Measurements from ENCODE around the gene OR4D10. TPM values are rescaled to one million over a fixed set of nuclear protein-coding genes. Genes with fewer than 3 reads are reported as not detected.
"Not testable (repeated sequence)": the region's sequence is repeated elsewhere in the genome, so short reads cannot be mapped to it uniquely, and the experiment has no call there.

Gene OR4D10
- total RNA-seq, 2 donors from 2014 or later, result not detected

DNA sequence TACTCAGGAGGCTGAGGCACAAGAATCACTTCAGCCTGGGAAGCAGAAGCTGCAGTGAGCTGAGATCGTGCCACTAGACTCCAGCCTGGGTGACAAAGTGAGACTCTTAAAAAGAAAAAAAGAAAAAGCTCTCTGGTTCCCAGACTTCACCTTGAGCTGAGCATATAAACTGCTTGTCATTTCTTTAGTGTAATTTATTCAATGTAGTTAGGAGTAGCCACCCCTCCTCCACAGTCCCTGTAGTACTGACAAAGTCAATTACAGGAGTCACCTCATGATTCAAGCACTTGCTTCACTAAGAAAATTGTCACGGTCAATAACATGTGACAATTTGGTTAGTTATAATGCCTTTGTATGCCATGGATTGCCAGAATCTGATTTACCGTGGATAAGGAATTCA lies 7.2 kb downstream of the OR4D10 start:
- H3K4me1 ChIP-seq, result no peaks in the 10 kb centered on the region
- no peaks in the 10 kb centered on the region for H3K36me3 ChIP-seq (replicated peaks in 1 of 2; ENCODE audit: insufficient read depth in 1 of 2, low read depth in 2 of 2)
- no peak for DNase-seq
- H3K27me3 ChIP-seq, result no peaks in the 10 kb centered on the region
- H3K27ac ChIP-seq, result no peak overlapping the region
- no peak overlapping the region for H3K4me3 ChIP-seq
- TF ChIP-seq, protein P1, sequence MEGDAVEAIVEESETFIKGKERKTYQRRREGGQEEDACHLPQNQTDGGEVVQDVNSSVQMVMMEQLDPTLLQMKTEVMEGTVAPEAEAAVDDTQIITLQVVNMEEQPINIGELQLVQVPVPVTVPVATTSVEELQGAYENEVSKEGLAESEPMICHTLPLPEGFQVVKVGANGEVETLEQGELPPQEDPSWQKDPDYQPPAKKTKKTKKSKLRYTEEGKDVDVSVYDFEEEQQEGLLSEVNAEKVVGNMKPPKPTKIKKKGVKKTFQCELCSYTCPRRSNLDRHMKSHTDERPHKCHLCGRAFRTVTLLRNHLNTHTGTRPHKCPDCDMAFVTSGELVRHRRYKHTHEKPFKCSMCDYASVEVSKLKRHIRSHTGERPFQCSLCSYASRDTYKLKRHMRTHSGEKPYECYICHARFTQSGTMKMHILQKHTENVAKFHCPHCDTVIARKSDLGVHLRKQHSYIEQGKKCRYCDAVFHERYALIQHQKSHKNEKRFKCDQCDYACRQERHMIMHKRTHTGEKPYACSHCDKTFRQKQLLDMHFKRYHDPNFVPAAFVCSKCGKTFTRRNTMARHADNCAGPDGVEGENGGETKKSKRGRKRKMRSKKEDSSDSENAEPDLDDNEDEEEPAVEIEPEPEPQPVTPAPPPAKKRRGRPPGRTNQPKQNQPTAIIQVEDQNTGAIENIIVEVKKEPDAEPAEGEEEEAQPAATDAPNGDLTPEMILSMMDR (IDR thresholded peaks at IDR 0.05), result no peak
- TF ChIP-seq POLR2A (IDR thresholded peaks at IDR 0.05), result no peak
- 66 to 74% methylated on average over 3 of the region's 3 CpGs for WGBS, 2 donors
- no peaks in the 10 kb centered on the region for H3K9me3 ChIP-seq
- intact Hi-C loops (cut with DNase I), result no loop called here
- ATAC-seq, result no peak

DNA sequence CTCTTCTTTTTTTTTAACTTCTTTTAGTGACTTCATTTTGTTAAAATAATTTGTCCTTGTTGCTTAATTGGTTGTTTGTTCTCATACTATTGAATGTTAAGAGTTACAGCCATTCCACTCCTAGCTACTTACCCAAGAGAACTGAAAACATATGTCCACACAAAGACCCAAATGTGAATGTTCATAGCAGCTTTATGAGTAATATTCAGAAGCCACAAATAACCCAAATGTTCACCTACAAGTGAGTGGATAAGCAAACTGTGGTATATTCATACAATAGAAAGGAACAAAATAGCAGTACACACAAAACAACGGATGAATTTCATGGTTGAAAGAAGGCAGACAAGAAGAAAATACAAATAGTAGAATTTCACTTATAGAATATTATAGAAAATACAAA lies 28.8 kb downstream of the OR4D10 start:
- no peak for DNase-seq
- no peak for TF ChIP-seq POLR2A (IDR thresholded peaks at IDR 0.05)
- TF ChIP-seq, protein P1 (IDR thresholded peaks at IDR 0.05), result no peak
- no peaks in the 10 kb centered on the region for H3K27me3 ChIP-seq
- no peaks in the 10 kb centered on the region for H3K9me3 ChIP-seq
- no peak for ATAC-seq
- H3K36me3 ChIP-seq (replicated peaks in 1 of 2; ENCODE audit: insufficient read depth in 1 of 2, low read depth in 2 of 2), result no peaks in the 10 kb centered on the region
- H3K4me3 ChIP-seq, result no peak overlapping the region
- intact Hi-C loops (cut with DNase I), result no loop called here
- no peak overlapping the region for H3K27ac ChIP-seq
- 25 to 73% methylated on average over 1 of the region's 1 CpG for WGBS, 2 donors
- no peaks in the 10 kb centered on the region for H3K4me1 ChIP-seq

DNA sequence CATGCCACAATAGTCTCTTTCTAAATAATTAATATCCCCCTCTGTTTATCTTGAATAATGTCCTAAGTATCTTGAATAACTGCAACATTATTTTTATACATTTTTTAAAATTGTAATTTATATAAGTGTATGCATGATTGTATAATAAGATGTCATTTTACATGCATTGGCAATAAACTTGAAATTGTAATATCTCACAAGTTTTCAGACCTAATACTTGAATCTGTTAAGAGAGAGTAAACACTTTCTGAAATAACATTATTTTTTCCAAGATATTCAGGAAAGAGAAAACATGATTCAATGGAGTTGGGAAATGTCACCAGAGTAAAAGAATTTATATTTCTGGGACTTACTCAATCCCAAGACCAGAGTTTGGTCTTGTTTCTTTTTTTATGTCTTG lies 30.2 kb downstream of the OR4D10 start, which contains the start of gene OR4D11:
Gene OR4D11 (plus strand): TSS at position 301 of the 400 bp plus-strand sequence. CDS start 0 bp downstream, at position 301.
- no peaks in the 10 kb centered on the region for H3K4me1 ChIP-seq
- DNase-seq, result no peak
- no peaks in the 10 kb centered on the region for H3K36me3 ChIP-seq (replicated peaks in 1 of 2; ENCODE audit: insufficient read depth in 1 of 2, low read depth in 2 of 2)
- intact Hi-C loops (cut with DNase I), result no loop called here
- no peak within 1 kb of the TSS for H3K27ac ChIP-seq
- no peak for TF ChIP-seq POLR2A (IDR thresholded peaks at IDR 0.05)
- TF ChIP-seq, protein P1 (IDR thresholded peaks at IDR 0.05), result no peak
- no peaks in the 10 kb centered on the region for H3K9me3 ChIP-seq
- ATAC-seq, result no peak
- H3K27me3 ChIP-seq, result no peaks in the 10 kb centered on the region
- no peak within 1 kb of the TSS for H3K4me3 ChIP-seq

DNA sequence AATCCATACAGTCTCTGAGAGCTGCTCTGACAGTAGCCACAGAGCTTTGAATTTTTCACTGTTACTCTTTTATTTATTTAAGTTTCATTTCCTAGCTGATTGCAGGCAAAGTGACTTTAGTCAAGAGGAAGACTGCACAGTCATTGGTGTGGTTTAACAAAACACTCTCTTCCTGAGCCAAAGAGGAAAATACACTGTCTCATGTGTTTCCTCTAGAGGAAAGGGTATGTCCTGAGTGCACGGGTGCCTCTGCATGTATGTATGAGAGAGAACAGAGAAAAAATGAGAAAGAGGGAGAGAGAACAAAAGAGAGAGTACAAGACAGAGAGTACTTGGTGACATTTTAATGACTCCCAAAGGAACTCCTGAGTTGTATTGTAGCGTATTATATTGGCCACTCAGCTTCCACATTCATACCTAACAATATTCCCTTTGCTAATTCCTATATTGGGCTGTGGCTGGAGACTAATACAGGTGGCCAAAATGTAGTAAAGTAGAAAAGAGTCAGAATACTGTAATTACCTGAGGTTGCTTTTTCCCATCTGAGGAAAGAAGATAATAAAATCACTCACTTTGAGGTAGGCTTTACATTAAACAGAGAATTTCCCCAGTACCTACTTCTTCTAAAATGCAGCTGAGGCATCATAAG lies 38.0 kb downstream of the OR4D10 start, which contains the start of gene OR4D9:
Gene OR4D9 (plus strand): TSS at position 599 of the 649 bp plus-strand sequence. CDS start 3,374 bp downstream, outside the sequence.
- no peak within 1 kb of the TSS for H3K27ac ChIP-seq
- H3K4me1 ChIP-seq, result no peaks in the 10 kb centered on the region
- H3K27me3 ChIP-seq, result no peaks in the 10 kb centered on the region
- H3K4me3 ChIP-seq, result no peak within 1 kb of the TSS
- WGBS, 2 donors, result 32 to 40% methylated on average over 2 of the region's 2 CpGs
- intact Hi-C loops (cut with DNase I), result no loop called here
- no peaks in the 10 kb centered on the region for H3K9me3 ChIP-seq
- DNase-seq (no peak), ATAC-seq (no peak)
- no peaks in the 10 kb centered on the region for H3K36me3 ChIP-seq (replicated peaks in 1 of 2; ENCODE audit: insufficient read depth in 1 of 2, low read depth in 2 of 2)
- TF ChIP-seq POLR2A (IDR thresholded peaks at IDR 0.05), result no peak

DNA sequence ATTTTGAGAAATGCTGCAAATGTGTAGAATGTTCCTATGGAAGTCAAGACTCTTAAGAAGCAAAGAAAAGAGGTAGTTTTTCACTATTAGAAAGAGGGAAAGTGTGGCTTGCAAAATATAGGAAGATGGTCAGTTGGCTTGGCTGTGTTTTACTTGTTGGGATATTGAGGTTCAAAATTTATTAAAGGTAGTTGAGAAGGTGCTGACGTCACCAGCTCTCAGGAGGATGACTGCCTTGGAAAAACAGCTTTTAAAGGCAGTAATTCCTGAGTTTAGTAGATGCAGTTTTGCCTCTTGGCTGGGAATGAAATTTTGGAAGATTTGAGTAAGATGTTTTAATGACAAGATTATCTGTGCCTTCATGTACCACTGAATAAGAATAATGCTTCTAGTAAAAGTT lies 38.6 kb downstream of the OR4D10 start:
- no peaks in the 10 kb centered on the region for H3K27me3 ChIP-seq
- no peak for TF ChIP-seq POLR2A (IDR thresholded peaks at IDR 0.05)
- TF ChIP-seq, protein P1 (IDR thresholded peaks at IDR 0.05), result no peak
- no peaks in the 10 kb centered on the region for H3K4me1 ChIP-seq
- no peaks in the 10 kb centered on the region for H3K36me3 ChIP-seq (replicated peaks in 1 of 2; ENCODE audit: insufficient read depth in 1 of 2, low read depth in 2 of 2)
- no peak overlapping the region for H3K4me3 ChIP-seq
- DNase-seq (no peak), ATAC-seq (no peak)
- 45 to 53% methylated on average over 1 of the region's 1 CpG for WGBS, 2 donors
- intact Hi-C loops (cut with DNase I), result no loop called here
- no peaks in the 10 kb centered on the region for H3K9me3 ChIP-seq
- no peak overlapping the region for H3K27ac ChIP-seq

DNA sequence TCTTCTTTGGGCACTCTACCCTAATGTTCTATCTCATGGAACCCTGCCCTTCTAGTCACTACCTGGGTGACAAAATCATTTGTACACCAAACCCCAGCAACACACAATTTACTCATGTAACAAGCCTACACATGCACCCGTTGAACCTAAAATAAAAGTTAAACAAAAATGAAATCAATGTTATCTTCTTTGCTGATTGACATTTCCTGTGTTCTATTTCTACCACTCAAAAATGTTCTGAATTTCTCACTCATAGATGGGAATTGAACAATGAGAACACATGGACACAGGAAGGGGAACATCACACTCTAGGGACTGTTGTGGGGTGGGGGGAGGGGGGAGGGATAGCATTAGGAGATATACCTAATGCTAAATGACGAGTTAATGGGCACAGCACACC lies 47.0 kb downstream of the OR4D10 start:
- 42 to 46% methylated on average over 2 of the region's 2 CpGs for WGBS, 2 donors
- H3K27me3 ChIP-seq; DNase-seq; ATAC-seq; intact Hi-C loops (cut with DNase I); H3K27ac ChIP-seq; H3K9me3 ChIP-seq; H3K4me1 ChIP-seq; H3K4me3 ChIP-seq; H3K36me3 ChIP-seq (replicated peaks in 1 of 2; ENCODE audit: insufficient read depth in 1 of 2, low read depth in 2 of 2): not testable (repeated sequence)
